OCI-LY1 (cell line): ENCODE measurements around the gene SLC1A2.

Source experiments
- H2AFZ ChIP-seq: fragments of 200-600 bp; sonication (generic), shearing (Covaris generic); 2 replicates; pipeline ENCODE4 v1.6.0; 2014; ENCODE audit warnings: antibody characterized with exemption, mild to moderate bottlenecking, low read length
- H3F3A ChIP-seq: fragments of 200-600 bp; sonication (generic), shearing (Covaris generic); 2 replicates; pipeline ENCODE4 v1.6.0; 2014; ENCODE audit warnings: mild to moderate bottlenecking, antibody characterized with exemption, low read length, moderate library complexity; ENCODE audit not compliant: insufficient read depth
- H3K27ac ChIP-seq: fragments of 200-600 bp; sonication (generic); 2 replicates; pipeline ENCODE4 v1.5.1; 2014; ENCODE audit warnings: low read length, mixed run types, mild to moderate bottlenecking, low read depth; ENCODE audit not compliant: poor library complexity, severe bottlenecking
- H3K27me3 ChIP-seq: fragments of 200-600 bp; sonication (generic); 2 replicates; pipeline ENCODE4 v1.6.0; 2014; ENCODE audit warnings: antibody characterized with exemption, mild to moderate bottlenecking, low read length, moderate library complexity; ENCODE audit not compliant: insufficient read depth
- H3K36me3 ChIP-seq: fragments of 200-600 bp; sonication (generic); 2 replicates; pipeline ENCODE4 v1.6.1; 2014; ENCODE audit warnings: mild to moderate bottlenecking, antibody characterized with exemption, low read length, moderate library complexity, mixed read lengths; ENCODE audit not compliant: insufficient read depth
- H3K4me1 ChIP-seq: fragments of 200-600 bp; sonication (generic); 2 replicates; pipeline ENCODE4 v1.5.1; 2014; ENCODE audit warnings: mild to moderate bottlenecking, low read length, moderate library complexity; ENCODE audit not compliant: insufficient read depth, severe bottlenecking
- H3K4me2 ChIP-seq: fragments of 200-600 bp; sonication (generic), shearing (Covaris generic); 2 replicates; pipeline ENCODE4 v1.6.1; 2014; ENCODE audit warnings: low read length
- H3K4me3 ChIP-seq: fragments of 200-600 bp; sonication (generic); 2 replicates; pipeline ENCODE4 v1.5.1; 2014; ENCODE audit warnings: low read length, low read depth, mild to moderate bottlenecking, mixed read lengths; ENCODE audit not compliant: poor library complexity, severe bottlenecking
- H3K79me2 ChIP-seq: fragments of 200-600 bp; shearing (Covaris generic); 2 replicates; pipeline ENCODE4 v1.6.1; 2016; ENCODE audit warnings: mixed run types, low read length, mixed read lengths; ENCODE audit not compliant: insufficient read depth
- H3K9ac ChIP-seq: fragments of 200-600 bp; sonication (generic), shearing (Covaris generic); 2 replicates; pipeline ENCODE4 v1.6.1; 2014; ENCODE audit warnings: mild to moderate bottlenecking, low read length, mixed read lengths
- H3K9me2 ChIP-seq: fragments of 200-600 bp; sonication (generic), shearing (Covaris generic); 2 replicates; pipeline ENCODE4 v1.6.1; 2014; ENCODE audit warnings: low read depth, mild to moderate bottlenecking, low read length, mixed read lengths
- H3K9me3 ChIP-seq: fragments of 200-600 bp; shearing (Covaris generic); 2 replicates; pipeline ENCODE4 v1.6.1; 2014; ENCODE audit warnings: low read length, mixed read lengths
- H4K20me1 ChIP-seq: fragments of 200-600 bp; sonication (generic), shearing (Covaris generic); 2 replicates; pipeline ENCODE4 v1.6.0; 2016; ENCODE audit warnings: mild to moderate bottlenecking, low read length; ENCODE audit not compliant: insufficient read depth
- CTCF ChIP-seq: fragments of 200-600 bp; sonication (generic), shearing (Covaris generic); IDR thresholded peaks from 2 replicates; pipeline ENCODE4 v1.5.1; 2017; ENCODE audit warnings: mild to moderate bottlenecking, antibody characterized with exemption, low read length, moderate library complexity, mixed read lengths
- EZH2 ChIP-seq: fragments of 200-600 bp; sonication (generic), shearing (Covaris generic); IDR thresholded peaks from 2 replicates; pipeline ENCODE4 v1.8.0; 2017; ENCODE audit warnings: borderline replicate concordance, mixed run types, mild to moderate bottlenecking, antibody characterized with exemption, low read length, moderate library complexity, mixed read lengths

Gene SLC1A2

GRCh38 chr11:35235936-35236666, 183.3 kb downstream of the SLC1A2 start:
- Histone ChIP-seq H3K27ac (no peak overlapping the region), H3K9me3 (no peaks in the 10 kb centered on the region), H3F3A (no peaks in the 10 kb centered on the region), H3K4me1 (no peaks in the 10 kb centered on the region), H3K36me3 (no peaks in the 10 kb centered on the region), H3K79me2 (no peaks in the 10 kb centered on the region), H3K4me2 (no peak overlapping the region), H2AFZ (no peak overlapping the region), H3K4me3 (no peak overlapping the region), H3K9ac (no peak overlapping the region), H3K27me3 (no peaks in the 10 kb centered on the region), H4K20me1 (no peaks in the 10 kb centered on the region), H3K9me2 (no peaks in the 10 kb centered on the region)
- TF ChIP-seq EZH2 (no peak), CTCF (no peak)

GRCh38 chr11:35235498-35235897, 183.9 kb downstream of the SLC1A2 start:
- H3K4me3 ChIP-seq: no peak overlapping the region
- no peaks in the 10 kb centered on the region for H3K9me3 ChIP-seq
- H3K4me1 ChIP-seq: no peaks in the 10 kb centered on the region
- H3K36me3 ChIP-seq: no peaks in the 10 kb centered on the region
- no peak overlapping the region for H3K9ac ChIP-seq
- no peaks in the 10 kb centered on the region for H3F3A ChIP-seq
- H2AFZ ChIP-seq: no peak overlapping the region
- no peaks in the 10 kb centered on the region for H3K79me2 ChIP-seq
- H3K4me2 ChIP-seq: no peak overlapping the region
- H3K27ac ChIP-seq: no peak overlapping the region
- H3K9me2 ChIP-seq: no peaks in the 10 kb centered on the region
- H3K27me3 ChIP-seq: no peaks in the 10 kb centered on the region
- H4K20me1 ChIP-seq: no peaks in the 10 kb centered on the region
- no peak for TF ChIP-seq CTCF
- no peak for TF ChIP-seq EZH2

GRCh38 chr11:35235157-35235468, 184.2 kb downstream of the SLC1A2 start:
- no peak overlapping the region for H3K4me2 ChIP-seq
- no peaks in the 10 kb centered on the region for H3K9me2 ChIP-seq

More at GRCh38 chr11:35235157-35235468, 184.2 kb downstream of the SLC1A2 start:
- Histone ChIP-seq H3K9ac (no peak overlapping the region), H3K4me1 (no peaks in the 10 kb centered on the region), H3K4me3 (no peak overlapping the region), H3K36me3 (no peaks in the 10 kb centered on the region), H3K9me3 (no peaks in the 10 kb centered on the region), H4K20me1 (no peaks in the 10 kb centered on the region), H2AFZ (no peak overlapping the region), H3F3A (no peaks in the 10 kb centered on the region), H3K79me2 (no peaks in the 10 kb centered on the region), H3K27ac (no peak overlapping the region), H3K27me3 (no peaks in the 10 kb centered on the region)
- no peak for TF ChIP-seq EZH2
- TF ChIP-seq CTCF: no peak
